GM19239 (cell line): ENCODE data around the gene PDHX.
A peak's percentile ranks its signal among the peaks of the same experiment; 100 is the strongest.
"Not testable (repeated sequence)": the region's sequence is repeated elsewhere in the genome, so short reads cannot be mapped to it uniquely, and the experiment has no call there.

ENCODE experiments used
- DNase-seq: peaks from one replicate; pipeline ENCODE4 v3.0.0; 2011; ENCODE audit warnings: low spot score; ENCODE audit not compliant: insufficient read length
- FAIRE-seq: peaks from 2 replicates; lab custom pipeline; 2011; peaks lifted over from hg19 to GRCh38; lab: Jason Lieb, UNC

PDHX gene

GRCh38 chr11:34909415-34909814 is 7.0 kb upstream of the PDHX start:
- FAIRE-seq (no peak), DNase-seq (no peak)

GRCh38 chr11:34909955-34910354 is 6.5 kb upstream of the PDHX start:
- DNase-seq (no peak), FAIRE-seq (peak; percentile 23)

DNA sequence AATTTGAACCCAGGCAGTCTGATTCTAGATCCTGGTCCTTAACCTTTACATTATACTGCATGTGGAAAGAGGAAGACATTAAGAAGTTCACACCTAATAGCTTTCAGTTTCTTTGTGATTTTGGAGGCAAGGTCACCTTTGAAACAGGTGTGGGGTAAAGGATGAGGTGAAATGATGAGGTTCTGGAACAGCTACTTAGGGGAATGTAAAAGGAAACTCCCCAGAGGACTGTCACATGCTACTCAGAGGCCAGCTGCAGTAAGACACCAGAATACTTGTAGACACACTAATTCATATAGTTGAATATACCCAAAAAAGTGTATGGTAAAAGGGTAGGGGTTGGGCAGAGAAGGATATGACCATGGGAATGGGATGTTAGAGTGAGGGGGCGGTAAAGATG is 5.6 kb upstream of the PDHX start:
- DNase-seq: no peak
- FAIRE-seq: no peak

DNA sequence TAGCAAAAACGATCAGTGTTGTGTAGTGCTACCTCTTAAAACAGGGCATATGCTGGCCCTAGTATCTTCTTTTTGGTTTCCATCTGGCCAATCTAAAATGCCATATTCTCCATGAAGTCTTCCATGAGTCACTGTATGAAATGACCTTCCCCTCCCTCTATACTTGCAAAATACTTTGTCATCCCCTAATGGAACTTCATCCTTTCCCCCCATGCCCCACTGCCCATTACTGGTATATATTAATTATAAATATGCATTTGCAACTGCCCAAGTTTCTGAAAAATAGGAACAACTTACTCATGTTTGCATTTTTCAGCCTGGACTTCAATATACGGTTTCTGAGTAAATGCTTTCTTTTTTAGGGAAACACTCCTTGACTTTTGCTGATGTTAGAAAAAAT is 4.7 kb upstream of the PDHX start:
- FAIRE-seq (no peak), DNase-seq (no peak)

DNA sequence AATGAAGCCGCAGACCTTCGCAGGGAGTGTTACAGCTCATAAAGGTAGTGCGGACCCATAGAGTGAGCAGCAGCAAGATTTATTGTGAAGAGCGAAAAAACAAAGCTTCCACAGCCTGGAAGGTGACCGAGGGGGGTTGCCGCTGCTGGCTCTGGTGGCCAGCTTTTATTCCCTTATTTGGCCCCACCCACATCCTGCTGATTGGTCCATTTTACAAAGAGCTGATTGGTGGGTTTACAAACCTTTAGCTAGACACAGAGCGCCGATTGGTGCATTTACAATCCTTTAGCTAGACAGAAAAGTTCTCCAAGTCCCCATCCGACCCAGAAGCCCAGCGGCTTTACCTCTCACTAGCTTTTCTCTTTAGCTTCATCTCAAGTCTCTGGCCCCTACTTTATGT is 2.9 kb upstream of the PDHX start:
- FAIRE-seq, DNase-seq: not testable (repeated sequence)

DNA sequence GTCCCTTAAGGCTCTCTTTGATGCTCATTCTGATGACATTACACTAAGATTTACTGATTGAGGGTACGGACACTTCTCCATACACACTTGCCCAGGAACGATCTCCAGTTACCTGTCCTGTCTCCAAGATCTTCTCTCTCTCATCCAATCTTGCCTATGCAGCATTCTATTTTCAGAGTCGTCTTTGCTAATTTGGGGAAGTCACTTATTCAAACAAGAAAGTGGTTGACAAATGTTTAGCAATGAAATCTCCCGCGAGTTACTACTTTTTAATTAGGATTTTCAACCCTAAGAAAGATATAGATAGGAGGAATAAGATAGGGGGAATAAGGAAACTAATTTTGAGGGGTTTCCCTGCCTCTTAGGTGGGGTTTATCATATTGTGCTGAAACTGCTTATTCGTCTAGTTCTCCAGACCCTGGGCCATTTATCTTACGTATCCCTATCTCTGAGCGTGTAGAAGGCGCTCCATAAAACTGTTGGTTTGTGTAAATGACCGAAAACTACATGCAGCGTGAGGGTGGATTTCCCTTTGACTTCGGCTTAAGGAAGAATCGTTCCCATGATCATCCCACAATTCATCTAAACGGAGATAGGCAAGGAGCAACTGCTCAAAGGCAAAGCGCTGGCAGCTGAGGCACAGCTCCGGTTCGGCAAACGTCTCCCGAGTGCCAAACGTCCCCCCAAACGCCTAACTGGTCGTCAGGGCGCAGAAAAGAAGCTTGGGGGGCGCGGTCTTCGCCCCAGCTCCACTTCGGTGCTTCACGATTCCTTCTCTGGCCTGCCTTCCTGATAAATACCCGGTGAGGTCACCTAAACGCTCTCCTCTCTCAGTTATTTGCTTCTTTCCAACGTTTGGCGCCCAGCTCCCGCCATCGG is 1.0 kb upstream of the PDHX start:
- FAIRE-seq (no peak), DNase-seq (no peak)

GRCh38 chr11:34916843-34917770 is 689 bp downstream of the PDHX start:
- peak; percentile 35 for FAIRE-seq

DNA sequence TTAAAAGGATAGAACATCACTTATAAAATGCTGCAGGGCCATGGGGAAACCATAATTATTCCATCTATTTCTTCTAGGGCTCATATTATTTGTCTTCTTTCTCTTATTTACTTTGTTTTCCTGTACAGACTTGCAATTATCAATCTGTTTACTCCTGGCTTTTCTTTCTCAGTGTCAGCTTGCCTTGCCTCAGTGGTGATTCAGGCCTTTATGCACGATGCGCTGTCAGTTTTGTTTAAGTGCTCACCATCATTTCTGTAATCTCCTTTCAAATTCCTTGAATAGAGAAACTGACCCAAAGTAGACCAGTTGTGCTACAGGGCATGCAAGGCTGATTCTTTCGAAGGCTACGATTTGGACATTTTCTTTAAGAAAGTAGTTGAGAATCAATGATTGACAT is 4.7 kb downstream of the PDHX start:
- no peak for FAIRE-seq

More at GRCh38 chr11:34916843-34917770, 689 bp downstream of the PDHX start:
- no peak for DNase-seq

DNA sequence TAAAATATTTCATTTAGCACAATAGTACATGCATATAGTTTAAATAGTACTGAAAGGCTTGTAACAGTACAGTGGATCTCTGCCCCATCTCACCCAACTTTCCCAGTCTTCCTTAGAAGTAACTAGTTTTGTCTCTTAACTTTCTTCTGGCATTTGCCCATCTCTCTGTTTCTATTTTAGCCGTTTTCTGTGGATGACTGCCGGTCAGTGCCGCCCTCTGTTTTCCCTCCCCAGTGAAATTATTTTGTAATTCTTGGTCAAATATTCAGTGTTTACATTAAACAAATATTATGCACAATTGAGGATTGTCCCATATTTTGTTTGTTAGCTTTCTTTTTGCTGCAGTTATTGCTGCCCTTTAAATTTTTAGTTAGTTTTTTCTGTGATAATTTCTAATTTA is 8.3 kb downstream of the PDHX start:
- DNase-seq (no peak), FAIRE-seq (no peak)

More for the DNA sequence above, 4.7 kb downstream of the PDHX start:
- DNase-seq: no peak

- FAIRE-seq (peak; percentile 87), DNase-seq (no peak)
Observed at GRCh38 chr11:34926101-34926830, 9.8 kb downstream of the PDHX start.

DNA sequence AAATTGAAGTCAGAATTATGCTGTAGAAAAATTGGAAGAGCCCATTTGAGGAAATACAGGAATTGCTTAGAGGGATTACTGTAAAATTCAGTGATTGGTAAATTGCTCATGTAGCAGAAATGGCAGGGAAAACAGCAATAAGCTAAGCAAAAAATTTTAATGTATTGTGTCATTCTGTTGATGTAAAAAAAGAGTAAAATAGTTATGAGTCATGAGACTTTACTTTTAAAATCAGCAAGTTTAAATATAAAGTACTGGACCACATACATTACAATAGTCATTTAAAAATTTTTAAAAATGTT is 10.4 kb downstream of the PDHX start:
- no peak for FAIRE-seq
- DNase-seq: no peak

DNA sequence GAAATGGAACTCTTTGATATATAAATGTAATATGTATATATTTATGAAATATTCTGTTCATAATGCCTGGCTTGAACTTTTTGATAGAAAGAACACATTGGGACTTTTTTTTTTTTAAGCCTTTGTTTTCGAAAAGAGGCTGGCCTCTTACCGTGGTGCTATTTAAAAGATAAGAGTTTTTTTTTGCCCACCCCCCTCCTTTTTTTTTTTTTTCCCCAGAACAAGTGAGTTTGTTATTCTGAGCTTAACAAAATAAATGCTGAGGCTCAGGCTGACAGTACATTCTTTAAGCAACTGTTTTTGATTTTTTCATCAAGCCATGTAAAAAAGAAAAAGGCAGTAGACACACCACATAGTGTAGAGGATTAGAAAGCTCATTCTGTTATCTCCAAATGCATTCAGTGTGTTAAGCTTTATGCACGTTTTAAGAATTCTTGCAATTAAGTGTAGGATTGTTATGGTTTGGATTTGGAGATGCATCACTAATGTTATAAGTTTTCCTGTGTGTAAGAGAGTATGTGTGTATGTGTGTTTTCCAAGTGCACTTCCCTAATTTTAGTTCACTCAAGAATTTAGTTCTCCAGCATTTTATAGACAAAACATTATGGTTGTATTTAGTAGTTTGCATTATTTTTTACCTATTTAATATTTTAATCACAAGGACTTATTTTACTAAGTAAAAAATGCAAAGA is 12.0 kb downstream of the PDHX start:
- FAIRE-seq (no peak), DNase-seq (no peak)

- DNase-seq (no peak), FAIRE-seq (no peak)
Observed at GRCh38 chr11:34928960-34929680, 12.7 kb downstream of the PDHX start.

DNA sequence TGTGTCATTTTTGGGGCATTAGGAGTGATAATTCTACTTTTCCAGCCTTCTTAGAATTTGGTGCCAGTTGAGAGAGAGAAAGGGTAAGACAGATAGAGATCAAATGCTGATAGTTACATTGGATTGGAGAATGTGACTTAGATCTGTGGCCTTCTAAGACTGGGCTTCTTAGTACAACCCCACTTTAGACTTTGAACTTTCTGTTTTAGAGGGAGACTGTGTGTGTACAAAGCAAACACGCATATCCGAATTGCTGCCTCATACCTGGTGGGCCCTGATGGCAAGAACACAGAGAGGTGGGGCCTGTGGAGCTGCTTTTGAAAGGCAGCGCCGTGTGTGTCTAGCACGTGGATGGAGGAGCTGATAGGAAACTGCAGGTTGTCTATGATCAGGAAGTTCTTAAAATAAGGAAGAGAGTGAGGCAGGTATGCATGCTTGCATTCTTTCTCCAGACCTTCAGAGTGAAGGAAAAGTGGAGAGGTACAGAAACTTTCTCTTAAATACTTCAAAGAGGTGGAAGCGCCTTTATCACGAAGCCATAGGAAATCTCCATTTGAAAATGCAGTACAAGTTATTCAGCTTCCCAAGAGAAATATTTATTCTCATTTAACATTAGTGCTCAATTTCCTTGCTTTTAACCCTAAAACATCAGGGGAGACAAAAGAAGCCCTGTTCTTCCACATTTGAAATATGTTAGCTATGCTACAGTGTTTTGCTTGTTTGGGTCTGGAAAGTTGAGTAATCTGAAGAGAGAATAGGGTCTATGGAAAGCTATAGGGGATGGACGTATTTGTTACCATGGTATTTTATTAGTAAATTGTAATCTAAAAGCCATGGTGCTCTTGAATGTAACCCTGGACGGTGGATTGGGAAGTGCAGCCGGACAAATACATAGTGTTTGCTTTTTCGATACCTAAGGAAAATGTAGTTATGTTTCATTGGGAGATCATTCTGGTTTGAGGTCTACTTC is 13.7 kb downstream of the PDHX start:
- DNase-seq (no peak), FAIRE-seq (no peak)

GRCh38 chr11:34936945-34937629 is 20.7 kb downstream of the PDHX start:
- DNase-seq (no peak), FAIRE-seq (no peak)

DNA sequence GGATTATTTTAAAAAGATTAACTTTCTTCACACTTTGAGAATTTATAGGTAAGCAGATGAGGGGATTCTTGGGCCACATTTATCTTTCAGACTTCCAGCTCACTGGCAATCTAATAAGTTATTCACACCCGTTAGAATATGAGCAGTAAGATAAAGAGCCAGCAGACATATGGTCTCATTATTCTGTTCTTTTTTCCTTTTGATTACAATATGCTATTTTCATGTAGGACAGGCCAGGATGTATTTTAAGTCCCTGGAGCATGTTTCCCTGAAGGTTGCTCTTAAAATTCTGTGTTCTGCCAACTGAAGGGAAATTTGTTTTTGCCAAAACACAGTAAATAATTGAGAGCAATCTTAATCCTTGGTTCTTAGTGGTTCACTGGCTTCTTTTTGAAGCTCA is 22.2 kb downstream of the PDHX start:
- DNase-seq (no peak), FAIRE-seq (no peak)

DNA sequence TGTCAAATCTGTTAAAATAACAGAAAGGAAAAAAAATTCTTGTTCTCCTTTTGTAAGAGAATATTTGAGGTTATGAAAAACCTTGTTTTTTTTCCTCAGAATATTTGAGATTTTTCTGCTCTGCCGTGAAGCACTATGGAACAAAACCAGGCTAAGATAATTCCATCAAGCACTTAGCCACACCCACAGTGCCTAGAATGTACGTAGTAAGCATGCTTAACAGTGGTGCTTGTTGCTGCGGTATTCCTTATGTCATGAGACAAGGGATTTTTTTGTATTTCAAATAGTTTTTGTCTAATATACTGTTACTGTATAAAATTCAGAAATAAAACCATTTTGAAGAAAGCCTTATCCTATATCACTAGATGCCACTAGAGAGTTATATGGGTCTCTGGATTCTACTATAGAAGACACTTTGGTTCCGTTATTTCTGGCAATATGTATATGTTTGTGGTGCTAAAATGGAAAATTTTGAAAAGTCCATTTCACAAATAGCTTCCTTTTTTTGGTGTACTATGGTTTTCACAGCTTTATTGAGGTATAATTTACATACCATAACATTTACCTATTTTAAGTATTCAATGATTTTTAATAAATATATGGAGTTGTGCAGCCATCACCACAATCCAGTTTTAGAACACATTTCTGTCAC is 23.7 kb downstream of the PDHX start:
- DNase-seq (no peak), FAIRE-seq (peak; percentile 61)
